Right renal cortex interstitium (tissue), 3 donors: ENCODE data around the gene PRR15. TPM values are rescaled to one million over a fixed set of nuclear protein-coding genes. Genes with fewer than 3 reads are reported as not detected.

ENCODE experiments used
- DNase-seq, 3 donors: peaks; one replicate each; pipeline ENCODE4 v3.0.0-alpha.2; 2013; ENCODE audit warnings: low read depth in 3 of 3, low spot score in 2 of 3
- polyA plus RNA-seq, 3 donors: library from polyadenylated mRNA; unstranded; fragments of 120-200 nt; gene quantifications; one replicate each; pipeline ENCODE4 v1.2.1, GENCODE V29; 2013; ENCODE audit not compliant: insufficient read length in 3 of 3

The PRR15 gene
- polyA plus RNA-seq, 3 donors: 4.2 to 6.6 (median 4.5) TPM

- no peak for DNase-seq
Measured at GRCh38 chr7:29607889-29608288, 44.3 kb downstream of the PRR15 start.

GRCh38 chr7:29609162-29610037, 45.8 kb downstream of the PRR15 start:
- DNase-seq: no peak

GRCh38 chr7:29610086-29610485, 46.5 kb downstream of the PRR15 start:
- DNase-seq: no peak

GRCh38 chr7:29611941-29612544, 48.4 kb downstream of the PRR15 start:
- DNase-seq: no peak

- DNase-seq: no peak
Measured at GRCh38 chr7:29612596-29612995, 49.0 kb downstream of the PRR15 start.

GRCh38 chr7:29613100-29613499, 49.5 kb downstream of the PRR15 start:
- no peak for DNase-seq

GRCh38 chr7:29614229-29614628, 50.6 kb downstream of the PRR15 start:
- no peak for DNase-seq

Other genes with a start within 250 kb of the PRR15 start
- gene WIPF3, start 242.7 kb downstream of the PRR15 start, polyA plus RNA-seq: 1 to 10 TPM; 4.6 to 5.7 (median 5.0) TPM